HFFc6 (cell line): ENCODE measurements around the gene COG5. TPM values are rescaled to one million over a fixed set of nuclear protein-coding genes. Genes with fewer than 3 reads are reported as not detected.
"Not testable (repeated sequence)": the region's sequence is repeated elsewhere in the genome, so short reads cannot be mapped to it uniquely, and the experiment has no call there.

Experiments
- DNase-seq: peaks from one replicate; pipeline ENCODE4 v3.0.0-alpha.2; 2018
- H3K27ac Mint-ChIP-seq: 2 replicates; pipeline ENCODE4 v1.8.0; 2020; ENCODE audit warnings: mild to moderate bottlenecking, mixed read lengths
- H3K27me3 Mint-ChIP-seq: 2 replicates; pipeline ENCODE4 v1.8.0; 2021; ENCODE audit warnings: mild to moderate bottlenecking, moderate library complexity, mixed read lengths; ENCODE audit not compliant: insufficient read depth
- H3K36me3 Mint-ChIP-seq: 2 replicates; pipeline ENCODE4 v1.8.0; 2021; ENCODE audit warnings: low read depth, mixed read lengths
- H3K4me1 Mint-ChIP-seq: 2 replicates; pipeline ENCODE4 v1.8.0; 2020; ENCODE audit warnings: low read depth, mixed read lengths
- H3K4me3 Mint-ChIP-seq: 2 replicates; pipeline ENCODE4 v1.8.0; 2020; ENCODE audit warnings: mild to moderate bottlenecking, moderate library complexity, mixed read lengths
- H3K9me3 Mint-ChIP-seq: 2 replicates; pipeline ENCODE4 v1.8.0; 2020; ENCODE audit warnings: mild to moderate bottlenecking, mixed read lengths
- total RNA-seq, 6 experiments: library from RNA; stranded (reverse); fragmentation: NEBNext Ultra II Directional; extraction: Animal tissue kit (Norgen Biotek cat#: 25700); gene quantifications; 2 replicates in 1 of 6; 3 replicates in 5 of 6; pipeline ENCODE4 v1.2.3, GENCODE V29; 2021
- TF ChIP-seq, protein P1 (sequence below): fragments of 200-600 bp; sonication (generic); IDR thresholded peaks from 2 replicates; pipeline ENCODE4 v1.5.0; 2021; ENCODE audit warnings: antibody characterized with exemption, mild to moderate bottlenecking

COG5 gene
- total RNA-seq, 6 experiments from 2014 or later = 25.6 to 34.8 (median 31.6) TPM

DNA sequence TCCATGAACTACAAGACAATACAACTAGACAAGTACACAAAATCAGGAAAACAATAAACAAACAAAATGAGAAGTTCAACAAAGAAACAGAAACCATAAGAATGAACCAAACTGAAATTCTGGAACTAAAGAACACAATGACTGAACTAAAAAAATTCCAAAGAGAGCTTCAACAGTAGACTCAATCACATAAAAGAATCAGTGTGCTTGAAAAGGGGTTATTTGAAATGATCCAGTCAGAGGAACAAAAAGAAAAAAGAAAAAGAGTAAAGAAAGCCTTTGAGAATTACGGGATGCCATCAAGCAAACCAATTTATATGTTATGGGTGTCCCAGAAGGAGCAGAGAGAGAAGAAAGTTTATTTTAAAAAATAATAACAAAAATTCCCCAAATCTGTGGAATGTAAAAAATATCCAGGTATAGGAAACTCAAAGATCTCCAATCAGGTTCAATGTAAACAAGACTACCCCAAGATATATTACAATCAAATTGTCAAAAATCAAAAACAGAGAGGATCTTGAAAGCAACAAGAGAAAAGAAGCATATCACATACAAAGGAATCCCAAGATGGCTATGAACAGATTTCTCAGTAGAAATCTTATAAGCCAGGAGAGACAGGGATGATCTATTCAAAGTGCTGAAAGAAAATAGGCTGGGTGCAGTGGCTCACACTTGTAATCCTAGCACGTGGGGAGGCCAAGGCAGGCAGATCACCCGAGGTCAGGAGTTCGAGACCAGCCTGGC, 18.7 kb downstream of the COG5 start:
- Mint-ChIP-seq H3K27ac (no peak overlapping the region), H3K27me3 (no peaks in the 10 kb centered on the region; the same call in 1 of the 2 replicates), H3K36me3 (peaks cover 46% of the 10 kb centered on the region), H3K9me3 (peaks cover 23% of the 10 kb centered on the region), H3K4me3 (no peak overlapping the region), H3K4me1 (no peaks in the 10 kb centered on the region)
- TF ChIP-seq, protein P1, sequence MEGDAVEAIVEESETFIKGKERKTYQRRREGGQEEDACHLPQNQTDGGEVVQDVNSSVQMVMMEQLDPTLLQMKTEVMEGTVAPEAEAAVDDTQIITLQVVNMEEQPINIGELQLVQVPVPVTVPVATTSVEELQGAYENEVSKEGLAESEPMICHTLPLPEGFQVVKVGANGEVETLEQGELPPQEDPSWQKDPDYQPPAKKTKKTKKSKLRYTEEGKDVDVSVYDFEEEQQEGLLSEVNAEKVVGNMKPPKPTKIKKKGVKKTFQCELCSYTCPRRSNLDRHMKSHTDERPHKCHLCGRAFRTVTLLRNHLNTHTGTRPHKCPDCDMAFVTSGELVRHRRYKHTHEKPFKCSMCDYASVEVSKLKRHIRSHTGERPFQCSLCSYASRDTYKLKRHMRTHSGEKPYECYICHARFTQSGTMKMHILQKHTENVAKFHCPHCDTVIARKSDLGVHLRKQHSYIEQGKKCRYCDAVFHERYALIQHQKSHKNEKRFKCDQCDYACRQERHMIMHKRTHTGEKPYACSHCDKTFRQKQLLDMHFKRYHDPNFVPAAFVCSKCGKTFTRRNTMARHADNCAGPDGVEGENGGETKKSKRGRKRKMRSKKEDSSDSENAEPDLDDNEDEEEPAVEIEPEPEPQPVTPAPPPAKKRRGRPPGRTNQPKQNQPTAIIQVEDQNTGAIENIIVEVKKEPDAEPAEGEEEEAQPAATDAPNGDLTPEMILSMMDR = no peak
- no peak for DNase-seq

DNA sequence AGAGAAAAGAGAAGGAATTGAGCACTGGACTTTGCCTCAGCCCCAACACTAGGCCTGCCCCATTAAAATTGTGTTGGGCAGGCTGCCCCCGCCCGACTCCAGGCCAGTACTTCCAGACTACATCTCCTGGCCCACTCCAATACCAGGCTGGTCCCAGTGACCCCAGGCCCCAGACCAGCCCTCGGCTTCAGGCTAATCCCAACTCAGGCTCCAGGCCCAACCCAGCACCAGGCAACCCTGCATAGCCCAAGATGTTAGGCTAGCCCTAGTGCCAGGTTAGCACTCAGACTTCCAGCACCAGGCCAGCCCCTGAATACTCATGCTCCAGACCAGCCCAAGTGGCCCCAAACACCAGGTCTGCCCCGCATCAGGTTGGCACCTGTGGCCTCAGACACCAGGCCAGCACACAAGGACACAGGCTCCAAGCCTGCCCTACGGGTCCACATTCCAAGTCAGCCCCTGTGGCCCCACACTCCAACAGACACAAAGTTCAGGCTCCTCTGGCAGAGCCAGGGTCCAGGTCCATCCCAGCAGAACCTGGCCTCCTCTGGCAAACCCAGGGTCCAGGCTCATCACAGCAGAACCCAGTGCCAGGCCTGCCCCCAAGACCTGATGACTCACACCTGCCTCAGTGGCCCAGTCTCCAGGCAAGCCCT, 20.3 kb downstream of the COG5 start:
- Mint-ChIP-seq H3K4me1 (no peaks in the 10 kb centered on the region), H3K4me3 (no peak overlapping the region), H3K27ac (no peak overlapping the region; the same call in 1 of the 2 replicates), H3K27me3 (no peaks in the 10 kb centered on the region; the same call in 1 of the 2 replicates), H3K9me3 (peaks cover 23% of the 10 kb centered on the region), H3K36me3 (peaks cover 43% of the 10 kb centered on the region)
- no peak for DNase-seq
- TF ChIP-seq, protein P1 = no peak

DNA sequence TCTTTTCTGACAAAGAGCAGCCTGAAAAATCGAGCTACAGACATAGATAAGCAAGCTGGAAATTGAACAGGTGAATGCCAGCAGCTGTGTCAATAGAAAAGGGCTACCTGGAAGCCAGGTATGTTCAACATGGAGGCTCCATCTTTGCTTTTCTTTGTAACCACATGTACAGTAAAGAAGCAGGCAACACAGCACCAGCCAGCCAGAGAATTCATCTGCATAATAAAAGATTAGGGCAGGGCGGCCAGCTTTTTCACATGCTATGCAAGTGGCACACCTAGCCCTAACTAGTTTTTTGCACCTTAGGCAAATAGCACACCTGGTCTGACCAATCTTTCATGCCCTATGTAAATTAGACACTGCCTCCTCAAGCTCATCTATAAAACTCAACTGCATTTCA, 25.7 kb downstream of the COG5 start:
- TF ChIP-seq, protein P1 = no peak
- H3K36me3 Mint-ChIP-seq = peaks cover 46% of the 10 kb centered on the region

DNA sequence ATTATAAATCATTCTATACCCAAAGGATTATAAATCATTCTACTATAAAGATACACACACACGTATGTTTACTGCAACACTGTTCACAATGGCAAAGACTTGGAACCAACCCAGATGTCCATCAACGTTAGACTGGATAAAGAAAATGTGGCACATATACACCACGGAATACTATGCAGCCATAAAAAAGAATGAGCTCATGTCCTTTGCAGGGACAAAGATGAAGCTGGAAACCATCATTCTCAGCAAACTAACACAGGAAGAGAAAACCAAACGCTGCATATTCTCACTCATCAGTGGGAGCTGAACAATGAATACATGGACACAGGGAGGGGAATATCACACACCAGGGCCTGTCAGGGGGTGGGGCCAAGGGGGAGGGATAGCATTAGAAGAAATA, 26.5 kb downstream of the COG5 start:
- DNase-seq, H3K4me3 Mint-ChIP-seq, H3K27ac Mint-ChIP-seq, H3K27me3 Mint-ChIP-seq, H3K4me1 Mint-ChIP-seq: not testable (repeated sequence)
- Mint-ChIP-seq H3K36me3 (peaks cover 46% of the 10 kb centered on the region), H3K9me3 (peaks cover 10% of the 10 kb centered on the region; the same call in 1 of the 2 replicates)

More for the DNA sequence above, 25.7 kb downstream of the COG5 start:
- no peaks in the 10 kb centered on the region; the same call in 1 of the 2 replicates for H3K27me3 Mint-ChIP-seq
- no peak overlapping the region for H3K4me3 Mint-ChIP-seq
- no peaks in the 10 kb centered on the region for H3K4me1 Mint-ChIP-seq
- no peak for DNase-seq
- peaks cover 10% of the 10 kb centered on the region; the same call in 1 of the 2 replicates for H3K9me3 Mint-ChIP-seq
- H3K27ac Mint-ChIP-seq = no peak overlapping the region

DNA sequence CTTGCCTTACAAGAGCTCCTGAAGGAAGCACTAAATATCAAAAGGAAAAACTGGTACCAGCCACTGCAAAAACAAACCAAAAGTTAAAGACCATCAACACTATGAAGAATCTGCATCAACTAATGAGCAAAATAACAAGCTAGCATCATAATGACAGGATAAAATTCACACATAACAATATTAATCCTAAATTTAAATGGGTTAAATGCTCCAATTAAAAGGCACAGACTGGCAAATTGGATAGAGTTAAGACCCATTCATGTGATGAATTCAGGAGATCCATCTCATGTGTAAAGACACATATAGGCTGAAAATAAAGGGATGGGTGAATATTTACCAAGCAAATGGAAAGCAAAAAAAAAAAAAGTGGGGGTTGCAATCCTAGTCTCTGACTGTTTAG, 29.6 kb downstream of the COG5 start:
- H3K36me3 Mint-ChIP-seq = peaks cover 44% of the 10 kb centered on the region
- H3K4me1 Mint-ChIP-seq = 0 out of 2 replicates have a peak, but pooled peaks cover under 1% of the 10 kb centered on the region
- H3K4me3 Mint-ChIP-seq = no peak overlapping the region
- TF ChIP-seq, protein P1 = no peak
- peaks cover 10% of the 10 kb centered on the region; the same call in 1 of the 2 replicates for H3K9me3 Mint-ChIP-seq
- H3K27ac Mint-ChIP-seq = no peak overlapping the region
- no peaks in the 10 kb centered on the region for H3K27me3 Mint-ChIP-seq
- DNase-seq = no peak

DNA sequence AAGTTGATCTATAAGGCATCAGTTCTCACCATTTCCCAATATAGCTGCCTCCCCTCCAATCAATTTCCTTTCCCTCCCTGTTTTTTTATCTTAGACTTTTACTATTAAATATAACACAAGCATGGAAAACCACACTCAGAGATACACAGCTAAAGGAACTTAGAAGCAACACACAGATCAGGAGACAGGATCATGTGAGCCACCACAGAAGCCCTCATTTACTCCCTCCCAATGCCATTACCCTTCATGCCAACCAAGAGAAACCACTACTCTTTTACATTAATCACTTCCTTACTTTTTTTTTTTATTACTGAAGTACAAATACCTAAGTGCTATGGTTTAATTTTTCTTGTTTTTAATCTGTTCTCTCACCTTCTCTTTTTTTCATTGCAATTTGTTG, 33.0 kb downstream of the COG5 start:
- TF ChIP-seq, protein P1 = no peak
- DNase-seq = no peak
- H3K4me3 Mint-ChIP-seq = no peak overlapping the region
- peaks cover 18% of the 10 kb centered on the region for H3K4me1 Mint-ChIP-seq
- no peaks in the 10 kb centered on the region for H3K27me3 Mint-ChIP-seq
- peaks cover 10% of the 10 kb centered on the region; the same call in 1 of the 2 replicates for H3K9me3 Mint-ChIP-seq
- H3K36me3 Mint-ChIP-seq = peaks cover 31% of the 10 kb centered on the region
- H3K27ac Mint-ChIP-seq = no peak overlapping the region
